Loucy (cell line): ENCODE data around the gene GTPBP1.

Source experiments
- H2AFZ ChIP-seq: fragments of 200-600 bp; sonication (generic); 2 replicates; pipeline ENCODE4 v1.6.0; 2016; ENCODE audit warnings: antibody characterized with exemption, mild to moderate bottlenecking, low read length, moderate library complexity
- H3F3A ChIP-seq: fragments of 200-600 bp; 2 replicates; pipeline ENCODE4 v1.6.0; 2016; ENCODE audit warnings: antibody characterized with exemption, low read depth, mild to moderate bottlenecking
- H3K27me3 ChIP-seq: fragments of 200-600 bp; sonication (generic); 2 replicates; pipeline ENCODE4 v1.6.1; 2014; ENCODE audit warnings: low read length, mild to moderate bottlenecking; ENCODE audit not compliant: insufficient read depth, poor library complexity, severe bottlenecking
- H3K36me3 ChIP-seq: fragments of 200-600 bp; sonication (generic); 2 replicates; pipeline ENCODE4 v1.6.1; 2016; ENCODE audit warnings: low read length; ENCODE audit not compliant: insufficient read depth
- H3K4me1 ChIP-seq: fragments of 200-600 bp; sonication (generic); 2 replicates; pipeline ENCODE4 v1.5.1; 2014; ENCODE audit warnings: low read length, mild to moderate bottlenecking; ENCODE audit not compliant: insufficient read depth, poor library complexity, severe bottlenecking
- H3K4me2 ChIP-seq: fragments of 200-600 bp; sonication (generic); 2 replicates; pipeline ENCODE4 v1.6.0; 2014; ENCODE audit warnings: antibody characterized with exemption, low read length, low read depth, mild to moderate bottlenecking; ENCODE audit not compliant: poor library complexity, severe bottlenecking
- H3K4me3 ChIP-seq: fragments of 200-600 bp; sonication (generic); 2 replicates; pipeline ENCODE4 v1.5.1; 2014; ENCODE audit warnings: low read length, mild to moderate bottlenecking, mixed read lengths; ENCODE audit not compliant: poor library complexity, severe bottlenecking
- H3K79me2 ChIP-seq: fragments of 200-600 bp; sonication (generic); 2 replicates; pipeline ENCODE4 v1.6.1; 2014; ENCODE audit warnings: low read length; ENCODE audit not compliant: insufficient read depth
- H3K9ac ChIP-seq: fragments of 200-600 bp; sonication (generic); 2 replicates; pipeline ENCODE4 v1.6.0; 2014; ENCODE audit warnings: mild to moderate bottlenecking, low read depth, low read length, moderate library complexity; ENCODE audit not compliant: poor library complexity, severe bottlenecking
- H3K9me2 ChIP-seq: fragments of 200-600 bp; sonication (generic); replicated peaks from 2 replicates; pipeline ENCODE4 v1.6.1; 2016; ENCODE audit warnings: low read depth, low read length, mixed read lengths
- H3K9me3 ChIP-seq: fragments of 200-600 bp; sonication (generic); 2 replicates; pipeline ENCODE4 v1.6.1; 2014; ENCODE audit warnings: mild to moderate bottlenecking, antibody characterized with exemption, low read length, low read depth; ENCODE audit not compliant: insufficient read depth
- H4K20me1 ChIP-seq: fragments of 200-600 bp; sonication (generic); 2 replicates; pipeline ENCODE4 v1.6.0; 2014; ENCODE audit warnings: antibody characterized with exemption, low read length, mild to moderate bottlenecking; ENCODE audit not compliant: insufficient read depth, poor library complexity, severe bottlenecking
- EZH2phosphoT487 ChIP-seq: fragments of 200-600 bp; IDR thresholded peaks from 2 replicates; pipeline ENCODE4 v1.6.1; 2018; ENCODE audit warnings: antibody characterized with exemption, mild to moderate bottlenecking, moderate library complexity, borderline replicate concordance
- TF ChIP-seq, protein P1 (sequence below): fragments of 200-600 bp; sonication (generic); conservative IDR thresholded peaks from 2 replicates; pipeline ENCODE4 v1.5.1; 2014; ENCODE audit warnings: mild to moderate bottlenecking, antibody characterized with exemption, low read length

GTPBP1 gene

GRCh38 chr22:38697425-38698089, 8.2 kb upstream of the GTPBP1 start:
- TF ChIP-seq, protein P1, sequence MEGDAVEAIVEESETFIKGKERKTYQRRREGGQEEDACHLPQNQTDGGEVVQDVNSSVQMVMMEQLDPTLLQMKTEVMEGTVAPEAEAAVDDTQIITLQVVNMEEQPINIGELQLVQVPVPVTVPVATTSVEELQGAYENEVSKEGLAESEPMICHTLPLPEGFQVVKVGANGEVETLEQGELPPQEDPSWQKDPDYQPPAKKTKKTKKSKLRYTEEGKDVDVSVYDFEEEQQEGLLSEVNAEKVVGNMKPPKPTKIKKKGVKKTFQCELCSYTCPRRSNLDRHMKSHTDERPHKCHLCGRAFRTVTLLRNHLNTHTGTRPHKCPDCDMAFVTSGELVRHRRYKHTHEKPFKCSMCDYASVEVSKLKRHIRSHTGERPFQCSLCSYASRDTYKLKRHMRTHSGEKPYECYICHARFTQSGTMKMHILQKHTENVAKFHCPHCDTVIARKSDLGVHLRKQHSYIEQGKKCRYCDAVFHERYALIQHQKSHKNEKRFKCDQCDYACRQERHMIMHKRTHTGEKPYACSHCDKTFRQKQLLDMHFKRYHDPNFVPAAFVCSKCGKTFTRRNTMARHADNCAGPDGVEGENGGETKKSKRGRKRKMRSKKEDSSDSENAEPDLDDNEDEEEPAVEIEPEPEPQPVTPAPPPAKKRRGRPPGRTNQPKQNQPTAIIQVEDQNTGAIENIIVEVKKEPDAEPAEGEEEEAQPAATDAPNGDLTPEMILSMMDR, result no peak
- no peak for TF ChIP-seq EZH2phosphoT487
- Histone ChIP-seq H3K4me1 (peaks cover 70% of the 10 kb centered on the region), H3K9ac (peak overlapping the region; percentile 97), H3K9me2 (no peaks in the 10 kb centered on the region), H3K4me2 (peak overlapping the region; percentile 99), H3K79me2 (peaks cover 77% of the 10 kb centered on the region), H3F3A (no peaks in the 10 kb centered on the region), H2AFZ (no peak overlapping the region), H3K9me3 (no peaks in the 10 kb centered on the region), H3K27me3 (no peaks in the 10 kb centered on the region), H3K36me3 (no peaks in the 10 kb centered on the region), H3K4me3 (peak overlapping the region; percentile 94), H4K20me1 (peaks cover 22% of the 10 kb centered on the region)

GRCh38 chr22:38698407-38699094, 7.2 kb upstream of the GTPBP1 start:
- Histone ChIP-seq H3K36me3 (no peaks in the 10 kb centered on the region), H3F3A (0 out of 2 replicates have a peak, but pooled peaks cover 3% of the 10 kb centered on the region), H3K79me2 (peaks cover 69% of the 10 kb centered on the region), H3K9ac (peak overlapping the region; percentile 97), H3K9me2 (no peaks in the 10 kb centered on the region), H3K4me2 (peak overlapping the region; percentile 99), H3K4me3 (peak overlapping the region; percentile 94), H4K20me1 (peaks cover 22% of the 10 kb centered on the region), H2AFZ (no peak overlapping the region), H3K9me3 (no peaks in the 10 kb centered on the region), H3K27me3 (no peaks in the 10 kb centered on the region), H3K4me1 (peaks cover 62% of the 10 kb centered on the region)
- TF ChIP-seq, protein P1, result no peak
- TF ChIP-seq EZH2phosphoT487, result no peak

DNA sequence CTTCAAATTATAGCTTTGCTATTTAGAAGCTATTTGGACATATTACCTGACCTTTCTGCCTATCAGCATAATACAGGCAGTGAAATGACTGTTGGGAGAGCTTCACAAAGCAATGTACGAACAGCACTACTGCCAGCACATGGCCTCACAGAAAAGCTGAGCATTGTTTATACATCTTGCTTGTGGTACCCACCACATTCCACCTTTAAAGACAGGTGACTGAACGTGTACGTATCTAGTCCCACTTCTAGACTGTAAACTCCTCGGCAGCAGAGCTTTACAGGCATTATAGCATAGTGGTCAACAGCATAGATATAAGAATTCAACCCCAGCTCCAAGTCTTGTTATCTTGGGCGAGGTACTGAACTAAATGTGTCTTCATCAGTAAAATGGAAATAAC, 6.6 kb upstream of the GTPBP1 start:
- Histone ChIP-seq H3K4me1 (peaks cover 56% of the 10 kb centered on the region), H3K36me3 (no peaks in the 10 kb centered on the region), H3K9ac (peak overlapping the region; percentile 97), H3K27me3 (no peaks in the 10 kb centered on the region), H3K9me2 (no peaks in the 10 kb centered on the region), H4K20me1 (peaks cover 21% of the 10 kb centered on the region), H3K4me3 (peak overlapping the region; percentile 94), H3K79me2 (peaks cover 63% of the 10 kb centered on the region), H2AFZ (no peak overlapping the region), H3K4me2 (peak overlapping the region; percentile 99), H3K9me3 (no peaks in the 10 kb centered on the region), H3F3A (0 out of 2 replicates have a peak, but pooled peaks cover 3% of the 10 kb centered on the region)
- TF ChIP-seq, protein P1, result no peak
- TF ChIP-seq EZH2phosphoT487, result no peak
